ENCODE measurements around the gene SLC12A6.

Gene SLC12A6

GRCh38 chr15:34259566-34259965, 78.0 kb downstream of the SLC12A6 start:
- no peak for DNase-seq (ENCODE audit: low read depth)

- no peak for DNase-seq (ENCODE audit: low read depth)
These were observed 79.4 kb downstream of the SLC12A6 start for GRCh38 chr15:34258151-34258550.

GRCh38 chr15:34252545-34252944, 85.0 kb downstream of the SLC12A6 start:
- no peak for DNase-seq (ENCODE audit: low read depth)

GRCh38 chr15:34248190-34248589, 89.4 kb downstream of the SLC12A6 start:
- DNase-seq (ENCODE audit: low read depth) = no peak

GRCh38 chr15:34246276-34246976, 91.2 kb downstream of the SLC12A6 start:
- no peak for DNase-seq (ENCODE audit: low read depth)

DNA sequence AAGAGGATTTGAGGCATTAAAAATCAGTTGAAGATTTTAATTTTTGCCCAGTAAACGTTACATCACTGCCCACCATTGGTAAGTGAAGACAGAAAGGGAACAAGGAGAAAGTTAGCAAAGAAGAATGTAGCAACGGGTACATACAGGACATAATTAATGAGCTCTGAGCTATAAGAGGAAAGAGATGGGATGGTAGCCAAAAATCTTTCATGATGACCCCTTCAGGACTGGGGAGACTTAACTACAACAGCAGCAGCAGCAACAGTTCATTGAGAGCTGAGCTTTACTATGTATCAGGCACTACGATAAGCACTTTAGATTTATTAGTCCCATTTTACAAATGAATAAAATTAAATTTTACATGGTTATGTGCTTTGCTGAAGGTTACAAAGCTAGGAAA, 94.4 kb downstream of the SLC12A6 start:
- DNase-seq (ENCODE audit: low read depth) = no peak

GRCh38 chr15:34242331-34242710, 95.3 kb downstream of the SLC12A6 start:
- no peak for DNase-seq (ENCODE audit: low read depth)

DNA sequence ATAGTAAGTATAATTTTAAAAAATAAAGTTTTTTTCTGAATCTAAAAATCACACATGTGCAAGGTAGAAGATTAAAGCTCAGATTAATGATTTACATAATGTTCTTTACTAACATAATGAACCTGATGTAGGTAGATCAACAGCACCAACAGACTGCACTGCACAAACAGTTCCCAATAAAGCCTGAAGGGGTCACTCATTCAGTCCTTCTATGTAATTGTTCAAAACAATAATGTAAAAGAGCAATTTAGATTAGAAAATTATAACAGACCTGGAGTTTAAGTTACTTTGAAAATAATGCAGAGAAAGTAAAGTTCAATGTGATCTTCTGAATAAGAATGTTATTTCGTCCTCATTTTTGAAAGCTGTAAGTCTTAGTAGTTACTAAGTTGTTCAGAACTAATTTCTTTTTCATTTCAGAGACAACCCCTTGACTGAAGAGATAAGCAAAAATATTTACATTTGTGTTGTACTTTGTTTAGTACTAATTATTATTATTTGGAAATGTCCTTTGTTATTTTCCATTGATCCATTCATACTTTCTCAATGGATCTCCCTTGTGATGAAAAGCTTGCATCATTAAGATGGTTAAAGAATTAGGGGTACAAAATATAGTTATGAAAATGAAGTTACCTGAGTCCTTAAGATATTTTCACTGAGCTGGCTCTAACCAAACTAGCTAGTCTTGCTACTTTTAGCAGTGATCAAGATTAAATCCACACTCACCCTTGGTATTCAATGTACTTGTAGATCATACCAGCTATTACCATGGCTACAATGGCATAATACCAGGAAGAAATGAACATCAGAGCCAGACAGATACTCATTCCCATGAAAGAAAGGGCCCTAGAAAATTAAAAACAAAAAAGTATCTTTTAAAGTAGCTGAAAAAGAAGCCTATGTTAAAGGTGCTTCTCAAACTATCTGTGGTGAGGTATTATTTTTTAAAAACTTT, 95.9 kb downstream of the SLC12A6 start:
- DNase-seq (ENCODE audit: low read depth) = no peak

GRCh38 chr15:34240537-34240936, 97.0 kb downstream of the SLC12A6 start:
- no peak for DNase-seq (ENCODE audit: low read depth)

- peak; percentile 84 for DNase-seq (ENCODE audit: low read depth)
These were observed 98.3 kb downstream of the SLC12A6 start for GRCh38 chr15:34239151-34239808.

GRCh38 chr15:34233614-34234013, 104.0 kb downstream of the SLC12A6 start:
- DNase-seq (ENCODE audit: low read depth) = no peak

GRCh38 chr15:34223904-34224596, 113.5 kb downstream of the SLC12A6 start:
- no peak for DNase-seq (ENCODE audit: low read depth)

GRCh38 chr15:34217587-34218225, 119.9 kb downstream of the SLC12A6 start:
- no peak for DNase-seq (ENCODE audit: low read depth)

DNA sequence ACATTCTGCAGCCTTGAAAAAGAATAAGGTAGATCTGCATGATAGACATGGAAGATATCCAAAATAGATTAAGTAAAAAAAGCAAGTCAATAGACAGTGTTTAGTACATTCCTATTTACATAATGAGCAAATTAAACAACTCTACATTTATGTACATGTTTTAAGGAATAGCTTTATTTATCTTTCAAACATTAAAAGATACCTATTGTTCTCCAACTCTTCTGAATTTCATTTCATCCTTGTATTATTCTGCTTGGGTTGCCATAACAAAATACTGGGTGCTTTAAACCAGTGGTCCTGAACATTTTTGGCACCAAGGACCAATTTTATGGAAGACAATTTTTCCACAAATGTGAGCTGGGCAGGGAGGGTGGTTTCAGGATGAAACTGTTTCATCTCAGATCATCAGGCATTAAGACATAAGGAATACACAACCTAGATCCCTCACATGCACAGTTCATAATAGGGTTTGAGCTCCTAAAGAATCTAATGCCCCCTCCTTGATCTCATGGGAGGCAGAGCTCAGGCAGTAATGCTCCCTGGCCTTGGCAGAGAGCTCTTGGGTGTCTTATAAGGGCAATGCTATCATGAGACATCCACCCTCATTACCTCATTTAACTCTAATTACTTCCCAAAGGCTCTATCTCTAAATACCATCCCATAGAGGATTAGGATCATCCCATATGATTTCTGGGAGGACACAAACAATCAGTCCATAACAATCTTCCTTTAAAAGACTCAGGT, 120.9 kb downstream of the SLC12A6 start:
- no peak for DNase-seq (ENCODE audit: low read depth)

DNA sequence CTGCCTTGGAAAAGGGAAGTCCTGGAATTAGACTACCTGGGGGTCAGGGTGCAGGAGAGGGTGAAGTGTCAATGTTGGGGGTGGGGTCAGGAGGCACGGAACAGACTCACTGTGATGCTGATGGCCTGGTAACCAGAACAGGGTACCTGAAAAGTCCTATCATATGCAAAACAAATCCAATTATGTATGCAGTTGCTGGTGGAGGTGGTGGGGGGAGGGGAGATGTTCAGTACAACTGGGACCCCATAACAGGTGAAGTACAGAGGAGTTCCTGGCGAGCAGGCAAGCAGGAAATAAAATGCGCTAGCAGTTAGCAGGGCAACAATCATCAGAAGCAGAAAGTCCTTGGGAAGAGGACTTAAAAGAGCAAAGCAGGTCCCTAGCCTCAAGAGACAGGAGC, 123.4 kb downstream of the SLC12A6 start:
- no peak for DNase-seq (ENCODE audit: low read depth)

GRCh38 chr15:34213690-34214089, 123.9 kb downstream of the SLC12A6 start:
- no peak for DNase-seq (ENCODE audit: low read depth)

DNA sequence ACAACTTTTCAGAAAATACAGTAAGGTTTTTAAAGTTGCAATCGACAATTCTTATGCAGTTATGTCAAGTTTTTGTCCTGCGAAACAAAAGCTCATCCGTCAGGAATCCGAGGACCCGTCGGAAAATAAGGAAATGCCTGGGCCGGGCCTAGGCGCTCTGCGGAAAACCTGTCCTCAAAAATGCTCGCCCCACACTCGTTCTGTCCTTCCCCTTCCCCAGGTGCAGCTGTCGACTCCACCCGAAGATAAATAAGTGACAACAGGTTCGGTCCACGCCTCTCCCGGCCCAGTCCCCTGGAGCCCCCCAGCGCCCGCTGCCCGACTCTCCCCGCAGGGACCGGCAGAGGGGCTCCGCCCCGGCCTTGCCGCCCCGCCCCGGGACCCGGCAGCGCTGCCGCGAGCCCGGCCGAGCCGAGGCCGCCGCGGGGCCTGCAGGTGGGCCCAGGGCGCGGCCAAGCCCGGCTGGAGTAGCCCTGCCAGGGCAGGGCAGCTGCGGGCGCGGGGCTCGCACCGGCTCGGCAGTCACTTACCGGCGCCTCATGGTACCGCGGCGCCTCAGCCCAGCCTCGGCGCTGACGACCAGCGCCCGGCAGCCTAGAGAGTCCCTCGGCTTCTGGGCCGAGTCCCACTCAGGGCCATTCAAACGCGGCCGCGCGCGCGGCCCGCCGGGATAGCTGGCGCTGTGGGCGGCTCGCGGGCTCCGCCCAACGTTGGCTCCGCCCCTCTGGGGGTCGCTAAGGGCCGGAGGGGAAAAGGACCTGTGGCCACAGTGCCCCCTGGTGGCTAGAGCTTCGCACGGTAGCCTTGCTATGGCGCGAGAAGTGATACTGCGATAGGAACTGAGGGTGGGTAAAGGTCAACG, 127.9 kb downstream of the SLC12A6 start, which contains the start of gene KATNBL1:
Gene KATNBL1 (minus strand): TSS at position 676 of the 862 bp plus-strand sequence. CDS start 46,420 bp downstream, outside the sequence.
- peak; percentile 77 for DNase-seq (ENCODE audit: low read depth)

DNA sequence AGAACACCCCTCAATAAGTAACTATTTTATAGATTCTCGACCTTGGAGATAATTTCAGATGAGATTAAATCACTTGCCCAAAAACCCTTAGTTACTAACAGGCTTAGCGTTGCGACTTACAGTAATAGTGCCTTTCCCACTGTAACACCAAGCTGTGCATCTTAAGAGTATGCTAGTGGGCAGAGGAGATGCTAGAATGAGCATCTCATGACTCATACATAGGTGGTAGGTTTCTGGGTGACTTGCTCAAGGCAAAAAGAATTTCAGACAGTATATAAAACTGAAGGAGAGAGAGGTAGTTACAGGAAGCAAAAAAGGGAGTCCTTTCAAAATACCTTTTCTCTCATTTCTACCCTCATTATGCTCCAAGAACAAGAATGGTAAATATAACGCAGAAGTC, 131.6 kb downstream of the SLC12A6 start:
- DNase-seq (ENCODE audit: low read depth) = no peak

GRCh38 chr15:34203936-34204335, 133.6 kb downstream of the SLC12A6 start:
- no peak for DNase-seq (ENCODE audit: low read depth)

DNA sequence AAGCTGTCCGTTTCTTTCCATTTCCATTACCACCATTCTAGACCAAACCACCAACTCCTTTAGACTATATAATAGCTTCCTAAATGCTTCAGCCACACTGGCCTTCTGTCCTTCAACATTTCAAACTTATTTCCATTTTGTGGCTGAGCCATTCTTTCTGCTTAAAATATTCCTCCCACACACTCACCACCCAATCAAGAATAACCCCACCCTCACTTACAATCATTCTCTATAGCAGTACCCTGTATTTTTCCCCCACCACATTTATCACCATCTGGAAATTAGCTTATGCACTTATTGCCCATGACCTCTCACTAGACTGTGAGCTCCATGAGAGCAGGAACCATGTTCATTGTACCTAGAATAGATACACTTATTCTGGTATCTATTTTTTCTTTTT, 134.3 kb downstream of the SLC12A6 start:
- no peak for DNase-seq (ENCODE audit: low read depth)

All from HS-5 (cell line).